GM12872 (cell line): ENCODE measurements around the gene AKAP13.

Experiments
- CTCF ChIP-seq: IDR thresholded peaks from 3 replicates; pipeline ENCODE4 v1.5.1; 2011; ENCODE audit warnings: low read depth, mild to moderate bottlenecking, low read length, moderate library complexity; ENCODE audit not compliant: insufficient read depth

AKAP13 gene

DNA sequence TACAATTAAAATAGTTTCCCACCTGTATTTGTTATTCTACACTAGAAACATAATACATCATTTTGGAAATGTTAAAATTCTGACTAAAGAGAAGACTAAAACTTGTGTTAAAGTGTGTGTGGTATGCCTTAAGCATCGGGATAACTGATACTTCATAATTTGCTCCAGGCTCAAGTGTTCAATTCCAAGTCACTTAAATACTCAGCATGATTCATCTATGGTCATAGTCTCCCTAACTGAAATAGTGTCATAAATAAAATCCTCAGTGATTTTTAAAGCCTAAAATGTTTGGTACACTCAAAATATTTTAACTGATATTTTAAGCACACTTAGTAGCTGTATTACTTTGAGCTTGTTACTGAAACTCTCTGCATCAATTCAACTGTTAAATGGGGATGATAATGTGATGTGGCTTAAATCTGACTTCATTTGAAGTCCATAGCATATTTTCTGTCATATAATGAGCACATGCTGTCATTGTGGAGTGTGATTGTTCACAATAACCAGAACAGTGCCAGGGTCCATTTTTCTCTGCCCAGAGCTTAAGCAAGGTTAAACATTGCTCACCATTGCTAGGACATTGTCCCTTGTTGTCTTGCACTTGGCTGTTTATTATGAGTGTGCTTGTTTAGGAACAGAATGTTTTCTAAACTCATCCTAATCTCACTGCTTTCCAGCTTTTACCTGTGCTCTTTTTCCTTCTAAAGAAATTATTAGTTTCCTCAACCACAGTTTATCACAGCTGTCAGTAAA, 292.1 kb downstream of the AKAP13 start:
- TF ChIP-seq CTCF, result no peak

GRCh38 chr15:85673326-85673725, 292.9 kb downstream of the AKAP13 start:
- no peak for TF ChIP-seq CTCF

GRCh38 chr15:85676342-85677098, 296.1 kb downstream of the AKAP13 start:
- no peak for TF ChIP-seq CTCF

GRCh38 chr15:85679231-85679630, 298.8 kb downstream of the AKAP13 start:
- TF ChIP-seq CTCF, result no peak

DNA sequence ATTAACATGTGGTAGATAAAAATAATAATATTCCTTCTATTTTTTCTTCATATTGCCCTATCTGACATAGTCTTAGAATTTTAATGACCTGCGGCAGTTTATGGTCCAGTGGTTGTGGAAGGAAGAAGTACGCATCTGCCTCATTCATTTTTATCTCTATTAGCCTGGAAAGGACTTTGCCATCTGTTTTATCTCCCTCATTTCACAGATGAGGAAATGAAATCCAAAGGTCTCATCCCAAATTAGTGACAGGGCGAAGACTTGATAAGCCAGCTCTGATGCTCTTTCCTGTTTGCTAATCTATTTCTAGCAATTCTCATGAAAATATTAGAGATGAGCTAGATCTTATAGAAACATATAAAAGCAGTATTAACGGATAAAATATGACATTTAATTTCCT, 301.0 kb downstream of the AKAP13 start:
- no peak for TF ChIP-seq CTCF

- TF ChIP-seq CTCF, result no peak
Measured at GRCh38 chr15:85684174-85684710, 303.8 kb downstream of the AKAP13 start.

- TF ChIP-seq CTCF, result no peak
Measured at GRCh38 chr15:85685356-85685755, 305.0 kb downstream of the AKAP13 start.
